H1 (cell line): ENCODE data around the gene IGFL3. TPM values are rescaled to one million over a fixed set of nuclear protein-coding genes. Genes with fewer than 3 reads are reported as not detected.

Experiments
- CTCF ChIA-PET: fragments of 300-600 bp; sonication (Branson Sonifier 250); formaldehyde crosslinking; loops from one replicate; lab custom pipeline; 2021; ENCODE audit not compliant: partially characterized antibody; lab: Charles Lee
- POLR2A ChIA-PET: fragments of 300-600 bp; sonication (Branson Sonifier 250); formaldehyde crosslinking; loops from one replicate; lab custom pipeline; 2021; ENCODE audit warnings: inconsistent platforms; ENCODE audit not compliant: partially characterized antibody; lab: Charles Lee
- DNase-seq, 2 experiments: peaks; one replicate each; pipeline versions ENCODE4 v3.0.0 to v3.0.0-alpha.2; 2010 to 2022; ENCODE audit warnings: low spot score in 2 of 2, low read depth in 1 of 2, mixed read lengths in 1 of 2
- FAIRE-seq: peaks from 2 replicates; lab custom pipeline; 2011; peaks lifted over from hg19 to GRCh38; lab: Jason Lieb, UNC
- H2AFZ ChIP-seq: 2 replicates; pipeline ENCODE4 v1.8.1; 2012; ENCODE audit warnings: low read length, inconsistent platforms
- H2AK5ac ChIP-seq: 2 replicates; pipeline ENCODE4 v1.6.1; 2013; ENCODE audit warnings: low read depth, low read length
- H2BK120ac ChIP-seq: replicated peaks from 2 replicates; pipeline ENCODE3; 2013; ENCODE audit warnings: low read depth, low read length, inconsistent platforms
- H2BK12ac ChIP-seq: 2 replicates; pipeline ENCODE4 v1.6.1; 2013; ENCODE audit warnings: low read depth, low read length
- H2BK15ac ChIP-seq: 2 replicates; pipeline ENCODE4 v1.6.1; 2013; ENCODE audit warnings: low read length
- H2BK20ac ChIP-seq: 2 replicates; pipeline ENCODE4 v1.6.1; 2013; ENCODE audit warnings: low read length
- H2BK5ac ChIP-seq: 2 replicates; pipeline ENCODE4 v1.6.1; 2013; ENCODE audit warnings: low read depth, low read length
- H3K14ac ChIP-seq: 2 replicates; pipeline ENCODE4 v1.6.1; 2013; ENCODE audit warnings: inconsistent platforms; ENCODE audit not compliant: insufficient read length
- H3K18ac ChIP-seq: 2 replicates; pipeline ENCODE4 v1.6.1; 2013; ENCODE audit warnings: low read length; ENCODE audit errors: extremely low read depth
- H3K23ac ChIP-seq: 2 replicates; pipeline ENCODE4 v1.6.1; 2013; ENCODE audit warnings: inconsistent platforms; ENCODE audit not compliant: insufficient read length
- H3K23me2 ChIP-seq: 2 replicates; pipeline ENCODE4 v1.6.1; 2013; ENCODE audit warnings: low read depth, low read length
- H3K27ac ChIP-seq: 2 replicates; pipeline ENCODE4 v1.6.1; 2011; ENCODE audit warnings: low read depth, low read length, inconsistent platforms
- H3K27me3 ChIP-seq, 4 experiments: replicated peaks in 1 of 4; 1 replicate in 1 of 4; 2 replicates in 3 of 4; pipeline versions ENCODE4 v1.6.1 to v1.8.1; 2011 to 2013; ENCODE audit warnings: low read length in 3 of 4, mild to moderate bottlenecking in 3 of 4, inconsistent platforms in 2 of 4, mixed read lengths in 2 of 4, moderate library complexity in 1 of 4; ENCODE audit not compliant: control insufficient read depth in 3 of 4, insufficient read depth in 3 of 4; ENCODE audit errors: extremely low read depth in 1 of 4
- H3K36me3 ChIP-seq, 4 experiments: 2 replicates each; pipeline versions ENCODE4 v1.6.1 to v1.8.1; 2011 to 2013; ENCODE audit warnings: mild to moderate bottlenecking in 4 of 4, low read length in 3 of 4, moderate library complexity in 2 of 4, control low read depth in 1 of 4, inconsistent platforms in 1 of 4; ENCODE audit not compliant: insufficient read depth in 4 of 4, control insufficient read depth in 2 of 4
- H3K4ac ChIP-seq: replicated peaks from 2 replicates; pipeline ENCODE3; 2013; ENCODE audit warnings: low read length, low read depth, mixed read lengths, inconsistent platforms; ENCODE audit not compliant: insufficient read length
- H3K4me1 ChIP-seq, 4 experiments: replicated peaks in 1 of 4; 1 replicate in 1 of 4; 2 replicates in 3 of 4; pipeline versions ENCODE4 v1.6.1 to v1.8.1; 2011 to 2013; ENCODE audit warnings: low read length in 3 of 4, inconsistent platforms in 2 of 4, mixed read lengths in 1 of 4; ENCODE audit not compliant: insufficient read depth in 4 of 4, control insufficient read depth in 3 of 4
- H3K4me2 ChIP-seq, 2 experiments: 2 replicates each; pipeline versions ENCODE4 v1.6.1 to v1.8.1; 2011 to 2013; ENCODE audit warnings: low read depth in 2 of 2, low read length in 2 of 2, control low read depth in 1 of 2, inconsistent platforms in 1 of 2, mild to moderate bottlenecking in 1 of 2; ENCODE audit not compliant: insufficient read depth in 1 of 2
- H3K4me3 ChIP-seq, 4 experiments: fragments of 200-600, 300-600 bp in 1 of 4; sonication (generic), shearing (Covaris generic), sonication (Bioruptor Twin) in 1 of 4; 2 replicates each; pipeline versions ENCODE4 v1.5.1 to v1.8.1; 2011 to 2016; ENCODE audit warnings: low read length in 4 of 4, low read depth in 3 of 4, control low read depth in 2 of 4, inconsistent platforms in 2 of 4, mild to moderate bottlenecking in 2 of 4, mixed read lengths in 1 of 4, moderate library complexity in 1 of 4; ENCODE audit not compliant: insufficient read depth in 2 of 4; ENCODE audit errors: extremely low read depth in 1 of 4
- H3K56ac ChIP-seq: replicated peaks from 2 replicates; pipeline ENCODE3; 2013; ENCODE audit warnings: low read depth, mild to moderate bottlenecking, mixed read lengths, low read length, inconsistent platforms; ENCODE audit not compliant: insufficient read length
- H3K79me1 ChIP-seq: 2 replicates; pipeline ENCODE4 v1.6.1; 2013; ENCODE audit warnings: low read depth, low read length, control low read depth
- H3K79me2 ChIP-seq, 2 experiments: 2 replicates each; pipeline versions ENCODE4 v1.6.1 to v1.8.1; 2012 to 2013; ENCODE audit warnings: low read length in 2 of 2, mild to moderate bottlenecking in 2 of 2, inconsistent platforms in 1 of 2; ENCODE audit not compliant: insufficient read depth in 2 of 2, control insufficient read depth in 1 of 2
- H3K9ac ChIP-seq, 4 experiments: replicated peaks in 1 of 4; 1 replicate in 1 of 4; 2 replicates in 3 of 4; pipeline versions ENCODE4 v1.6.1 to v1.8.1; 2011 to 2013; ENCODE audit warnings: low read depth in 3 of 4, low read length in 3 of 4, control low read depth in 2 of 4, mild to moderate bottlenecking in 2 of 4, moderate library complexity in 2 of 4, inconsistent platforms in 1 of 4; ENCODE audit errors: extremely low read depth in 1 of 4
- H3K9me3 ChIP-seq, 2 experiments: 2 replicates each; pipeline versions ENCODE4 v1.6.1 to v1.8.1; 2012 to 2013; ENCODE audit warnings: mild to moderate bottlenecking in 2 of 2, moderate library complexity in 2 of 2, control low read depth in 1 of 2, inconsistent platforms in 1 of 2, low read depth in 1 of 2, low read length in 1 of 2, mixed read lengths in 1 of 2; ENCODE audit not compliant: insufficient read depth in 2 of 2
- H4K20me1 ChIP-seq, 2 experiments: replicated peaks in 1 of 2; 2 replicates each; pipeline versions ENCODE3 to v1.8.1; 2011 to 2013; ENCODE audit warnings: inconsistent platforms in 2 of 2, low read length in 2 of 2, mild to moderate bottlenecking in 1 of 2; ENCODE audit not compliant: insufficient read depth in 2 of 2, control insufficient read depth in 1 of 2
- H4K5ac ChIP-seq: 2 replicates; pipeline ENCODE4 v1.6.1; 2013; ENCODE audit warnings: low read length, low read depth, mixed read lengths, inconsistent platforms; ENCODE audit not compliant: insufficient read length
- H4K8ac ChIP-seq: 2 replicates; pipeline ENCODE4 v1.8.0; 2013; ENCODE audit warnings: mild to moderate bottlenecking, moderate library complexity, low read length, inconsistent platforms; ENCODE audit not compliant: insufficient read depth; ENCODE audit errors: extremely low read depth
- H4K91ac ChIP-seq: replicated peaks from 2 replicates; pipeline ENCODE3; 2013; ENCODE audit warnings: low read length, mixed read lengths, inconsistent platforms; ENCODE audit not compliant: insufficient read length
- CBX8 ChIP-seq: fragments of 300-800, 300-1000 bp; sonication (generic); IDR thresholded peaks from 2 replicates; pipeline ENCODE4 v1.7.1; 2016; ENCODE audit warnings: low read depth, low read length, borderline replicate concordance
- CEBPB ChIP-seq: IDR thresholded peaks from 2 replicates; pipeline ENCODE4 v1.6.1; 2012; ENCODE audit warnings: low read depth, low read length
- WGBS, 2 experiments: shearing (Covaris generic) in 1 of 2; methylation state at CpG; one replicate each; pipeline versions ENCODE4 v1.1.6 to v1.1.7; 2013 to 2015; ENCODE audit warnings: low lambda C conversion rate in 2 of 2, mixed read lengths in 2 of 2, inconsistent platforms in 1 of 2, low coverage in 1 of 2, missing lambda C conversion rate in 1 of 2; ENCODE audit not compliant: insufficient replicate concordance in 2 of 2, insufficient coverage in 1 of 2, insufficient read length in 1 of 2; ENCODE audit errors: extremely low coverage in 1 of 2, missing lambda C conversion rate in 1 of 2; 5-methylcytosine and 5-hydroxymethylcytosine counted together
- polyA plus RNA-seq, 7 experiments: library from polyadenylated mRNA; depleted of rRNA in 3 of 7; stranded (reverse) in 5 of 7; unstranded in 2 of 7; fragments of >200 nt in 5 of 7; fragments of 200-250 nt in 2 of 7; gene quantifications; 1 replicate in 5 of 7; 2 replicates in 1 of 7; 4 replicates in 1 of 7; pipeline versions ENCODE4 v1.2.1 to v1.2.3, GENCODE V29; 2011 to 2013; ENCODE audit warnings: missing spikeins in 2 of 7, mixed read lengths in 2 of 7
- total RNA-seq: library from RNA; stranded (reverse); fragmentation: NEBNext Ultra II Directional; extraction: Animal tissue kit (Norgen Biotek cat#: 25700); gene quantifications from 2 replicates; pipeline ENCODE4 v1.2.1, GENCODE V29; 2021

Gene IGFL3
- total and polyA plus RNA-seq, 2 of the 8 experiments (the other 6 are each of a cell fraction or from before 2014, with no cell fraction given), result 0.12 TPM; not detected in 1

DNA sequence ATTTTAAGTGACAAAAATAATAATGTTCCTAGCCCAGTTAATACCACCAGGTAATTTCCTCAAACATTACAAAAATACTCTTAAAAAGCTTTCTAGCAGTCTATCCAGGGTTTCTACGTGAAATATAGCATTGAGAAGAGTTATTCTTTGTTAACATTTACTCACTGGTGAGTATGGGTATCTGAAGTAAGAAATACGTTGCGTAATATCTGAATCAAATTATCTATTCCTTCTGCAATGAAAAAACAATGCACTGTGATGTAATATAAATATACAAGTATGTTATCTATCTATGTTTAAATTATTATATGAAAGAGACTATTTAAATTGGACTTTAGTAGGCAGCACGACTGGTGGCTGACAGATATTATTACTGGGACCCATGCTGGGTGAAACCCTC, 17.8 kb upstream of the IGFL3 start:
- H3K23me2 ChIP-seq, result no peaks in the 10 kb centered on the region
- H2BK12ac ChIP-seq, result no peak overlapping the region
- ChIA-PET CTCF (interaction anchor here (0.6 to 0.9 kb wide), 3 partner anchors 12 to 123 kb away, joined by 3 to 4 read pairs (median 3); no protein-coding TSS in a partner anchor), POLR2A (interaction anchor here (1.4 to 2.0 kb wide), 2 partner anchors 9 to 26 kb away, joined by 3 to 9 read pairs; no protein-coding TSS in a partner anchor)
- FAIRE-seq, result no peak
- 0 out of 4 replicates have a peak, but pooled peaks cover 0 to 1% of the 10 kb centered on the region in 2 experiments for H3K9me3 ChIP-seq
- no peak overlapping the region for H4K5ac ChIP-seq
- no peak overlapping the region for H2BK15ac ChIP-seq
- H3K14ac ChIP-seq, result no peak overlapping the region
- no peak overlapping the region for H4K8ac ChIP-seq
- no peak for DNase-seq
- H3K4me2 ChIP-seq, result no peak overlapping the region
- TF ChIP-seq CEBPB (peak; percentile 68; the same call in 1 of the 2 replicates), CBX8 (no peak)
- no peak overlapping the region for H4K91ac ChIP-seq
- no peaks in the 10 kb centered on the region for H3K36me3 ChIP-seq
- no peak overlapping the region for H3K18ac ChIP-seq
- H2BK5ac ChIP-seq, result no peak overlapping the region
- H3K79me1 ChIP-seq, result no peaks in the 10 kb centered on the region
- no peak overlapping the region for H3K56ac ChIP-seq
- H3K27ac ChIP-seq, result no peak overlapping the region
- no peaks in the 10 kb centered on the region for H3K4me1 ChIP-seq
- no peaks in the 10 kb centered on the region for H3K79me2 ChIP-seq
- no peak overlapping the region for H2BK120ac ChIP-seq
- no peak overlapping the region for H2BK20ac ChIP-seq
- no peaks in the 10 kb centered on the region for H3K27me3 ChIP-seq
- no peak overlapping the region for H3K9ac ChIP-seq
- H4K20me1 ChIP-seq, result no peaks in the 10 kb centered on the region
- H2AFZ ChIP-seq, result no peak overlapping the region
- H2AK5ac ChIP-seq, result no peak overlapping the region
- H3K23ac ChIP-seq, result no peak overlapping the region
- H3K4ac ChIP-seq, result no peak overlapping the region
- H3K4me3 ChIP-seq, result no peak overlapping the region
- WGBS, 2 experiments, result 93% methylated on average over 4 of the region's 4 CpGs; no CpG with 5 or more reads in 1 of the 2 experiments
